Uterus (tissue), 4 donors: Measurements from ENCODE around the gene SMAP1. TPM values are rescaled to one million over a fixed set of nuclear protein-coding genes. Genes with fewer than 3 reads are reported as not detected.

Experiments used
- DNase-seq, 2 donors: peaks; one replicate each; pipeline ENCODE4 v3.0.0-alpha.2; 2019 to 2020
- H3K27ac ChIP-seq, 2 donors: fragments of 200-600 bp; sonication (generic); 1 replicate in 1 of 2; 2 replicates in 1 of 2; pipeline ENCODE4 v1.5.1; 2016 to 2018
- H3K27me3 ChIP-seq, 2 donors: fragments of 200-600 bp; sonication (generic); one replicate each; pipeline ENCODE4 v1.5.1; 2018 to 2019; ENCODE audit warnings: control low read depth in 1 of 2
- H3K36me3 ChIP-seq, 2 donors: fragments of 200-600 bp; sonication (generic); one replicate each; pipeline ENCODE4 v1.5.1; 2019; ENCODE audit warnings: control low read depth in 1 of 2
- H3K4me1 ChIP-seq, 2 donors: fragments of 200-600 bp; sonication (generic); one replicate each; pipeline ENCODE4 v1.5.1; 2018 to 2019; ENCODE audit warnings: control low read depth in 1 of 2
- H3K4me3 ChIP-seq, 2 donors: fragments of 200-600 bp; sonication (generic); 1 replicate in 1 of 2; 2 replicates in 1 of 2; pipeline ENCODE4 v1.5.1; 2018 to 2019; ENCODE audit warnings: mild to moderate bottlenecking in 1 of 2
- H3K9me3 ChIP-seq, 2 donors: fragments of 200-600 bp; sonication (generic); one replicate each; pipeline ENCODE4 v1.5.1; 2019; ENCODE audit warnings: control low read depth in 1 of 2
- POLR2A ChIP-seq, 2 donors: fragments of 450-650 bp; IDR thresholded peaks; one replicate each; pipeline ENCODE4 v1.6.1; 2016; ENCODE audit warnings: antibody characterized with exemption in 2 of 2, mild to moderate bottlenecking in 1 of 2, moderate library complexity in 1 of 2
- intact Hi-C: fragments of 100-400 bp; cut with DNase I; formaldehyde crosslinking; loops from one replicate; pipeline ENCODE4 v1.15.1; 2023; ENCODE audit warnings: low total_unique reads
- total RNA-seq, 4 donors: library from RNA; depleted of rRNA in 3 of 4; stranded (reverse); fragments of >200 nt in 3 of 4; gene quantifications; one replicate each; pipeline versions ENCODE4 v1.1.0 to v1.2.4, GENCODE V29; 2014 to 2023
- TF ChIP-seq, protein P1 (sequence below), 4 experiments: fragments of 200-600 bp in 2 of 4; fragments of 450-650 bp in 2 of 4; sonication (generic) in 2 of 4; IDR thresholded peaks; one replicate each; pipeline ENCODE4 v1.5.1; 2016 to 2019; ENCODE audit warnings: antibody characterized with exemption in 4 of 4, mild to moderate bottlenecking in 2 of 4, moderate library complexity in 1 of 4
- donor health status: DM: yes; HTN: yes; CAD: no.

SMAP1 gene
- total RNA-seq, 4 donors from 2014 or later, result 14.1 to 27.4 (median 22.7) TPM

DNA sequence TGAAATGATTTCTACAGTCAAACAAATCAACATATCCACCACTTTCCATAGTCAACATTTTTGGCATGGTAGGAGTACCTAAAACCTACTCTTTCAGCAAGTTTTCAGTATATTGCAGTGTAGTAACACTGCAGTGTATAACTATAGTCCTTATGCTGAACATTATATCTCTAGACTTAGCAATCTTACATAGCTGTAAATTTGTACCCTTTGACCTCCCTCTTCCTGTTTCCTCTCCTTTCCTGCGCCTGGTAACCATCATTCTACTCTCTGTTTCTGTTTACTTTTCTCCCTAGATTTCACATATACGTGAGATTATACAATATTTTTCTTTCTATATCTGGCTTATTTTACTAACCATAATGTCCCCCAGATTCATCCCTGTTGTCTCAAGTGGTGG lies 40.2 kb downstream of the SMAP1 start:
- no peak overlapping the region for H3K4me3 ChIP-seq
- no peak for DNase-seq
- no peaks in the 10 kb centered on the region for H3K9me3 ChIP-seq
- H3K4me1 ChIP-seq, result no peaks in the 10 kb centered on the region
- no peak for TF ChIP-seq POLR2A (IDR thresholded peaks at IDR 0.05)
- TF ChIP-seq, protein P1, sequence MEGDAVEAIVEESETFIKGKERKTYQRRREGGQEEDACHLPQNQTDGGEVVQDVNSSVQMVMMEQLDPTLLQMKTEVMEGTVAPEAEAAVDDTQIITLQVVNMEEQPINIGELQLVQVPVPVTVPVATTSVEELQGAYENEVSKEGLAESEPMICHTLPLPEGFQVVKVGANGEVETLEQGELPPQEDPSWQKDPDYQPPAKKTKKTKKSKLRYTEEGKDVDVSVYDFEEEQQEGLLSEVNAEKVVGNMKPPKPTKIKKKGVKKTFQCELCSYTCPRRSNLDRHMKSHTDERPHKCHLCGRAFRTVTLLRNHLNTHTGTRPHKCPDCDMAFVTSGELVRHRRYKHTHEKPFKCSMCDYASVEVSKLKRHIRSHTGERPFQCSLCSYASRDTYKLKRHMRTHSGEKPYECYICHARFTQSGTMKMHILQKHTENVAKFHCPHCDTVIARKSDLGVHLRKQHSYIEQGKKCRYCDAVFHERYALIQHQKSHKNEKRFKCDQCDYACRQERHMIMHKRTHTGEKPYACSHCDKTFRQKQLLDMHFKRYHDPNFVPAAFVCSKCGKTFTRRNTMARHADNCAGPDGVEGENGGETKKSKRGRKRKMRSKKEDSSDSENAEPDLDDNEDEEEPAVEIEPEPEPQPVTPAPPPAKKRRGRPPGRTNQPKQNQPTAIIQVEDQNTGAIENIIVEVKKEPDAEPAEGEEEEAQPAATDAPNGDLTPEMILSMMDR (IDR thresholded peaks at IDR 0.05), result no peak
- no peaks in the 10 kb centered on the region for H3K27me3 ChIP-seq
- H3K36me3 ChIP-seq, result no peaks in the 10 kb centered on the region
- intact Hi-C loops, result no loop called here
- no peak overlapping the region for H3K27ac ChIP-seq

DNA sequence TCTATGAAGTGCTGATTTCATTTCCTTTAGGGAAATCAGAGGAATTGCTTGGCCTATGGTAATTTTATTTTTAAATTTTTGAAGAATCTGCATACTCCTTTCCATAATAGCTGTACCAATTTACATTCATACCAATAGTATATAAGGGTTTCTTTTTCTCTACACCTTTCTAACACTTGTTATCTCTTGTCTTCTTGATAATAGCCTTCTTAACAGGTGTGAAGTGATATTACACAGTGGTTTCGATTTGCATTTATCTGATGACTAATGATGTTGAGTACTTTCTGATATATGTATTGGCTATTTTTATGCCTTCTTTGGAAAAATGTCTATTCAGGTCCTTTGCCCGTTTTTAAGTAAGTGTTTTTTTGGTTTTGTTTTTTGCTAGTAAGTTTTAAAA lies 40.8 kb downstream of the SMAP1 start:
- Histone ChIP-seq H3K4me3 (no peak overlapping the region), H3K27ac (no peak overlapping the region), H3K36me3 (no peaks in the 10 kb centered on the region), H3K27me3 (no peaks in the 10 kb centered on the region), H3K9me3 (no peaks in the 10 kb centered on the region), H3K4me1 (no peaks in the 10 kb centered on the region)
- DNase-seq, result no peak
- TF ChIP-seq, protein P1 (IDR thresholded peaks at IDR 0.05), result no peak
- no peak for TF ChIP-seq POLR2A (IDR thresholded peaks at IDR 0.05)
- intact Hi-C loops, result no loop called here

DNA sequence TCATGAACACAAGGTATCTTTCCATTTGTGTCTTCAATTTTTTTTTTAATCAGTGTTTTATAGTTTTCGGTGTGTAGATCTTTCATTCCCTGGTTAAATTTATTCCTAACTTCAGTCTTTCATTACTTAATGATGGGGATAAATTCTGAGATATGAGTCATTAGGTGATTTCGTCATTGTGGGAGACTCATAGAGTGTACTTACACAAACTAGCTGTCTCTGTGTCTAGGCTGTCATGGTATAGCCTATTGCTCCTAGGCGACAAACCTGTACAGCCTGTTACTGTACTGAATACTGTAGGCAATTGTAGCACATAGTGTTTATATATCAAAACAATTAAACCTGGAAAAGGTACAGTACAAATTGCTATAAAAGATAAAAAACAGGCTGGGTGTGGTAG lies 42.1 kb downstream of the SMAP1 start:
- Histone ChIP-seq H3K36me3 (no peaks in the 10 kb centered on the region), H3K4me3 (no peak overlapping the region), H3K4me1 (no peaks in the 10 kb centered on the region), H3K9me3 (peaks cover 0 to 11% of the 10 kb centered on the region in 2 donors), H3K27ac (no peak overlapping the region), H3K27me3 (no peaks in the 10 kb centered on the region)
- DNase-seq, result no peak
- TF ChIP-seq POLR2A (IDR thresholded peaks at IDR 0.05), result no peak
- TF ChIP-seq, protein P1 (IDR thresholded peaks at IDR 0.05), result no peak
- intact Hi-C loops, result loop anchor here (10.0 kb wide), 1 partner anchor 245 kb away; the partner anchor contains the start of gene B3GAT2

DNA sequence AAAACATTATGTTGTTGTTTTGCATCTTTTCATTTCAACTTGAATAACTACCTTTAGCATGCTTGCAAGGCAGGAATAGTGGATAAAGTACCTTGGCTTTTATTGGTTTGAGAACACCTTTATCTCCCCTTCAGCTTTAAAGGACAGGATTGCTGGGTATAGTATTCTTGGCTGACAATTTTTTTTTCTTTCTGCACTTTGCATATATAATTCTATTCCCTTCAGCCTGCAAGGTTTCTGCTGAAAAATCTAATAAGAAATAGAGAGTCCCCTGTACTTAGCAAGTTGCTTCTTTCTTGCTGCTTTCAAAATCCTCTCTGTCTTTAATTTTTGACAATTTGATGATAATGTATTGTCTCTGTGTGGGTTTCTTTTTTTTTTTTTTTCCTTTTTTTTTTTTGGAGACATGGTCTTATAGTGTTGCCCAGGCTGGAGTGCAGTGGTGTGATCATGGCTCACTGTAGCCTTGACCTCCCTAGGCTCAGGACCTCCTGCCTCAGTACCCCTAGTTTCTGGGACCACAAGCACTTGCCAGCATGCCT lies 47.1 kb downstream of the SMAP1 start:
- TF ChIP-seq, protein P1 (IDR thresholded peaks at IDR 0.05), result no peak
- no peak for TF ChIP-seq POLR2A (IDR thresholded peaks at IDR 0.05)
- intact Hi-C loops, result loop anchor here (10.0 kb wide), 1 partner anchor 240 kb away; the partner anchor contains the start of gene B3GAT2

DNA sequence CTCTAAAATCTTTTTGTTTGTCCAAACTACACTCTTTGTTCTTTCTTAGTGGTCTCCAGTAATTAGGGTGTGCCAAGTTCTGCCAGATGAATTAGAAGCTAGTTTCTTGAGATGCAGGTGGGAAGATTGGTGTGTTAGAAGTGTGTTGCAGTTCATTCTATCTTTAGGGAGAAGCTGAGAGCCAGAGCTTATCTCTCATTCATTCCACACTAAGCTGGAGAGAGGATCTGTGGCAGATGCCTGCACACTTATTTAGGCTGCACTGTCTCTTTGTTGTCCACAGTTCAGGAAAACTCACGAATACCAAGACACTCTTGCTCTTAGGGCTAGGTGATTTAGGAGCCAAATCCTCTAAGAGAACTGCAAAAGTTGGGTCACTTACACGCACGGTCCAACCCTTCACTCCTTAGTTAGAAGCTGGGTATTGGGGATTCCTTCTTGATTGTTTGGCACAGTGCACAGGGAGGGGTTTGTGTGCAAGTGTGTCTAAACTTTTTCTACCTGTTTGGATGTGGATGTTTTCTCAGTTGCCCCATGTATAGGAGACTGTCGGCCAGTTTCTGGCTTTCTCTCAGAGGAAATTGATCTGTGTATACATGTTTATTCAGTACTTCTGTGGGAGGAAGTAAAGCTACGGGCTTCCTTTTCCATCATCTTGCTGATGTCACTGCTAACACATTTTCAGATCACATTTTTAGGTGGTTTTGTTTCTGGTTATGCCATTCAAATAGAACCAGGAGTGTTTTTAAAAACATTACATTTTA lies 49.5 kb downstream of the SMAP1 start:
- Histone ChIP-seq H3K27ac (no peak overlapping the region), H3K4me1 (no peaks in the 10 kb centered on the region), H3K36me3 (no peaks in the 10 kb centered on the region), H3K4me3 (no peak overlapping the region), H3K27me3 (no peaks in the 10 kb centered on the region), H3K9me3 (peaks cover 0 to 20% of the 10 kb centered on the region in 2 donors)
- TF ChIP-seq POLR2A (IDR thresholded peaks at IDR 0.05), result no peak
- TF ChIP-seq, protein P1 (IDR thresholded peaks at IDR 0.05), result no peak
- no peak for DNase-seq
- intact Hi-C loops, result loop anchor here (10.0 kb wide), 1 partner anchor 238 kb away; the partner anchor contains the start of gene B3GAT2

More for the DNA sequence above, 47.1 kb downstream of the SMAP1 start:
- H3K27ac ChIP-seq, result no peak overlapping the region
- no peaks in the 10 kb centered on the region for H3K27me3 ChIP-seq
- no peaks in the 10 kb centered on the region for H3K36me3 ChIP-seq
- no peaks in the 10 kb centered on the region for H3K4me1 ChIP-seq
- no peak for DNase-seq
- H3K4me3 ChIP-seq, result no peak overlapping the region
- H3K9me3 ChIP-seq, result peaks cover 0 to 20% of the 10 kb centered on the region in 2 donors
